PC-3 (cell line): Measurements from ENCODE around the gene MRPL24.

ENCODE experiments used
- EZH2 ChIP-seq: fragments of 300-600 bp; sonication (generic); IDR thresholded peaks from one replicate; pipeline ENCODE4 v1.6.1; 2017; ENCODE audit warnings: antibody characterized with exemption, mild to moderate bottlenecking, low read length; ENCODE audit not compliant: unreplicated experiment
- EZH2phosphoT487 ChIP-seq: fragments of 300-600 bp; sonication (generic); IDR thresholded peaks from 2 replicates; pipeline ENCODE4 v1.6.1; 2018; ENCODE audit warnings: mild to moderate bottlenecking, antibody characterized with exemption, low read length, borderline replicate concordance
- TF ChIP-seq, protein P1 (sequence below): fragments of 300-600 bp; sonication (generic); conservative IDR thresholded peaks from 2 replicates; pipeline ENCODE4 v1.5.1; 2017; ENCODE audit warnings: antibody characterized with exemption, low read depth, mild to moderate bottlenecking, low read length

- TF ChIP-seq EZH2phosphoT487: no peak
- TF ChIP-seq, protein P1, sequence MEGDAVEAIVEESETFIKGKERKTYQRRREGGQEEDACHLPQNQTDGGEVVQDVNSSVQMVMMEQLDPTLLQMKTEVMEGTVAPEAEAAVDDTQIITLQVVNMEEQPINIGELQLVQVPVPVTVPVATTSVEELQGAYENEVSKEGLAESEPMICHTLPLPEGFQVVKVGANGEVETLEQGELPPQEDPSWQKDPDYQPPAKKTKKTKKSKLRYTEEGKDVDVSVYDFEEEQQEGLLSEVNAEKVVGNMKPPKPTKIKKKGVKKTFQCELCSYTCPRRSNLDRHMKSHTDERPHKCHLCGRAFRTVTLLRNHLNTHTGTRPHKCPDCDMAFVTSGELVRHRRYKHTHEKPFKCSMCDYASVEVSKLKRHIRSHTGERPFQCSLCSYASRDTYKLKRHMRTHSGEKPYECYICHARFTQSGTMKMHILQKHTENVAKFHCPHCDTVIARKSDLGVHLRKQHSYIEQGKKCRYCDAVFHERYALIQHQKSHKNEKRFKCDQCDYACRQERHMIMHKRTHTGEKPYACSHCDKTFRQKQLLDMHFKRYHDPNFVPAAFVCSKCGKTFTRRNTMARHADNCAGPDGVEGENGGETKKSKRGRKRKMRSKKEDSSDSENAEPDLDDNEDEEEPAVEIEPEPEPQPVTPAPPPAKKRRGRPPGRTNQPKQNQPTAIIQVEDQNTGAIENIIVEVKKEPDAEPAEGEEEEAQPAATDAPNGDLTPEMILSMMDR: no peak
- TF ChIP-seq EZH2: no peak
Measured at GRCh38 chr1:156756355-156756754, 15.5 kb upstream of the MRPL24 start.
